ENCODE results near the gene N4BP2.
"Not testable (repeated sequence)": the region's sequence is repeated elsewhere in the genome, so short reads cannot be mapped to it uniquely, and the experiment has no call there.

The N4BP2 gene

DNA sequence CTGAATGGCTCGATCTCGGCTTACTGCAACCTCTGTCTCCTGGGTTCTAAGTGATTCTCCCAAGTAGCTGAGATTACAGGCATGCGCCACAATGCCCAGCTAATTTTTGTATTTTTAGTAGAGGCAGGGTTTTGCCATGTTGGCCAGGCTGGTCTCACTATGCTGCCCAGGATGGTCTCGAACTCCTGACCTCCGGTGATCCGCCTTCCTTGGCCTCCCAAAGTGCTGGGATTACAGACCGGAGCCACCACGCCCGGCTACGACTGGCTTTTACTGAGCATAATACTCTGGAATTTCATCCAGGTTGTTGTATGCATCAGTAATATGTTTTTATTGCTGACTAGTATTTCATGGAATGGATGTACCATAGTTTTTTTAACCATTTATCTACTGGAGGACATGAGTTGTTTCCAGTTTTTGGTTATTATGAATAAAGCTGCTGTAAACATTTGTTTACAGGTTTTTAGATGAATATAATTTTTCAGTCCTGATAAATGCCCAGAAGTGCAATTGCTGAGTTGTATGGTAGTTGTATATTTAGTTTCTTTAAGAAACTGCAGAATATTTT lies 31.2 kb downstream of the N4BP2 start:
- no peak for DNase-seq (ENCODE audit: low read depth)

DNA sequence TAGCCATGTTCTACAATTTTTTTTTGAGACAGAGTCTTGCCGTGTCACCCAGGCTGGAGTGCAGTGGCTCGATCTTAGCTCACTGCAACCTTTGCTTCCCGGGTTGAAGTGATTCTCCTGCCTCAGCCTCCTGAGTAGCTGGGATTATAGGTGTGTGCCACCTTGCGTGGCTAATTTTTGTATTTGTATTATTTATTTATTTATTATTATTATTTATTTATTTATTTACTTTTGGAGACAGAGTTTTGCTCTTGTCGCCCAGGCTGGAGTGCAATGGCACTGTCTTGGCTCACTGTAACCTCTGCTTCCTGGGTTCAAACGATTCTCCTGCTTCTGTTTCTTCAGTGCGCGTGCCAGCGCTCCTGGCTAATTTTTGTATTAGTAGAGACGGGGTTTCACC lies 36.8 kb downstream of the N4BP2 start:
- not testable (repeated sequence) for DNase-seq (ENCODE audit: low read depth)

GRCh38 chr4:40099010-40099409 lies 42.4 kb downstream of the N4BP2 start:
- no peak for DNase-seq (ENCODE audit: low read depth)

- DNase-seq (ENCODE audit: low read depth) = not testable (repeated sequence)
Measured at GRCh38 chr4:40107150-40107549, 50.5 kb downstream of the N4BP2 start.

- no peak for DNase-seq (ENCODE audit: low read depth)
Measured at GRCh38 chr4:40112027-40112792, 55.6 kb downstream of the N4BP2 start.

DNA sequence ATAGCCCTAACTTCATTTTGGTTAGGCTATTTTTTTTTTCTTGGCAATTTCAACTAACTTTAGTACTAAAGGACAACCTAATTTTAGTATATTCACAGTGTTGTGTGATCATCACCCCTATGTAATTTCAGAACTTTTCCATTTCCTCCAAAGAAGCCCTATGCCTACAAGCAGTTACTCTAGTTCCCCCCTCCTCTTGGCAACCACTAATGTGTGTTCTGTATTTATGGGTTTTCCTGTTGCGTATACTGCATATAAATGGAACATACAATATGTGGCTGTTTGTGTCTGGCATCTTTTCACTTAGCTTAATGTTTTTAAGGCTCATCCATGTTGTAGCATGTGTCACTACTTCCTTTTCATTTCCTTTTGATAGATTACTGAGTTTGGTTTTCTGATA lies 57.6 kb downstream of the N4BP2 start:
- no peak for DNase-seq (ENCODE audit: low read depth)

- DNase-seq (ENCODE audit: low read depth) = no peak
Measured at GRCh38 chr4:40118861-40119260, 62.2 kb downstream of the N4BP2 start.

DNA sequence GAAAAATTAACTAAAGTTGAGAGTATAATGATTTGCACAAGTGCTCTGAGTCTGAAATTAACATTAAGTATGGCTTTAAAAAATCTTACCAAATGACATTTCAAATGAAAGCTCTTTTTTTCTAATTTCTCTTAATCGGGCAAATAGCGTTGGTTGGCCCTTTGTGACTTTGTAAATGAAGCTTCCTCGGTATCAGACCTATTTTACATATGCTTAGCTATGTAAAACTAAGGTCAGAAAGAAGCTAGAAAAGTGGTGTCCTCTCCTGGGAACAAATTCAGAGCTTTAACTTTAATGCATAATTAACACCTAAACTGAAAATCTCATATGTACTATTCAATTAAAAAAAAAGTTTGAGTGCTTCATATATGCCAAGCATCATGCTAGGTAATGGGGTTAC lies 62.7 kb downstream of the N4BP2 start:
- no peak for DNase-seq (ENCODE audit: low read depth)

DNA sequence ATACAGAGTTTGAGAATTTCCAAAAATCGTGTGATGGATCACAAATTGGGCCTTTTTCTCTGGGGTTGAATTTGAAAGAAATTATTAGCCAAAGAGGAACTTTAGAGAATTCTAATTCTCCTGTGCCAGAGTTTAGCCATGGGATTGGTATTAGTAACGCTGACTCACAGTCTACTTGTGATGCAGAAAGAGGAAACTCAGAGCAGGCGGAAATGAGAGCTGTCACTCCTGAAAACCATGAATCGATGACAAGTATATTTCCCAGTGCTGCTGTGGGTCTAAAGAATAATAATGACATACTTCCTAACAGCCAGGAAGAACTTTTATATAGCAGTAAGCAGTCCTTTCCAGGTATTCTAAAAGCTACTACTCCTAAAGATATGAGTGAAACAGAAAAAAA lies 64.9 kb downstream of the N4BP2 start:
- DNase-seq (ENCODE audit: low read depth) = no peak

DNA sequence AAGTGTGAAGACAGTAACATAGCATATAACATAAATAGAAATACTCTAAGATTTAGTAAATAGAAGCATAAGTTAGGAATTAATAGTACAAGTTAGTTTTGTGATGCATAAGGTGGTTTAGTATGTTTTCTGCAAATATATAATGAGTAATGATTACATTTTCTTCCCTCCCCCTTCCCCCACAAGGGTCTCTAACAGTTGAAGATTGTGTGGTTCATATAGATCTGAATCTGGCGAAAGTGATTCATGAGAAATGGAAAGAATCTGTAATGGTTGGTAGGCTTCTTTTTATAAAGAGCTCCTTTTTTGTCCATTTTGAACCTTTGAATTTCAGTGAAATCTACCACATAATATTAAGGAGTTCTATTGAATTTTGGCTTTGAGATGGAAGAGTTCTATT lies 66.3 kb downstream of the N4BP2 start:
- no peak for DNase-seq (ENCODE audit: low read depth)

GRCh38 chr4:40124690-40125089 lies 68.0 kb downstream of the N4BP2 start:
- no peak for DNase-seq (ENCODE audit: low read depth)

- no peak for DNase-seq (ENCODE audit: low read depth)
Measured at GRCh38 chr4:40130401-40131036, 73.9 kb downstream of the N4BP2 start.

DNA sequence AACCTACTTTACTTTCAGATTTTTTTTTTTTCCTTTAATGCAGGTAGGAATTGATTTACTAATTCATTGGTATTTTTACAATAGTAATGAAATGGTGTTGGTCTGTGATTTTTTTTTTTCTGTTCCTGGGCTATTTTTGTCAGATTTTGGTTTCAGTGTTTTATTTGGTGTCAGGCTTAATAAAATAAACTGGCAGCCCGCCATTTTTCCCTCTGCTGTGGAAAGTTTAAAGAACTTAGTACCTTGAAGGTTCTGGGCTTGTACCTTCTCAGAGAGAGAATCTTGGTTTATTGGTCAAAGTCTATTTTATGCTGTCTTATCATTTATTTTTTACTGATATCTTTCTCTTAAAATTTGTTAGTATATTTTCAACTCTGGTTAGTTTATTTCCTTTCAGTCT lies 76.2 kb downstream of the N4BP2 start:
- DNase-seq (ENCODE audit: low read depth) = no peak

DNA sequence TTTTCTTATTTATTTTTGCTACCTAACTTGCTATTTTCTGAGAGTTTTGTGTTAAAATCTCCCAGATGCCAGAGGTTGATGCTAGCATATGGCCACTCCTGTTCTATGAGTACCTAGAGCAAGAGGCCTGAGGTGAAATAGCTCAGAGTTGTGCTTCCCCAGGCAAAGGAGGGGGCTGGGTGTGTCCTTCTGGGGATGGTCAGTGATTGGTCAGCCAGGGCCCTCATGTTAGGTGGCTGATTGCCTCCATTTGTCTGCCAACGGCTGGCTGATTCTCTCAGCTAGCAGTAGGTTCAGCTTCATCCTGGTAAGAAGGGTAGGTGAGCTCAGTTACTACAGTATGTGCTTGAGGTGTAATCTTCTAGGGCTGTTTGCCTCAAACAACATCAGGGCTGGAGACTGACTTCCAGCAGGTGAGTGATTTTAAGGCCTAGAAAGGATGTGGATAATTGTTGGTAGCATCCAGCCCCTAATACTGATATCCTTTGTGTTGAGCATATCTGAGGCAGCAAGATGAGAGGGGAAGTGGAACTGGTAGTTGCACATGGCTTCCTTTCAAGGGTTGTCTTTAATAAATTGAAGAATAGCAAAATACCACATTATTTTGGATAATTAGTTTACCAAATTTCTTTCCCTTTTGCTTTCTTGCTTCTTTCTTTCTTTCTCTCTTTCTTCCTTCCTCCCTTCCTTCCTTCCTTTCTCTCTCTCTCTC lies 77.7 kb downstream of the N4BP2 start:
- no peak for DNase-seq (ENCODE audit: low read depth)

- not testable (repeated sequence) for DNase-seq (ENCODE audit: low read depth)
Measured at GRCh38 chr4:40136202-40136601, 79.6 kb downstream of the N4BP2 start.

- DNase-seq (ENCODE audit: low read depth) = no peak
Measured at GRCh38 chr4:40140196-40140595, 83.5 kb downstream of the N4BP2 start.

GRCh38 chr4:40140597-40140996 lies 83.9 kb downstream of the N4BP2 start:
- not testable (repeated sequence) for DNase-seq (ENCODE audit: low read depth)

- DNase-seq (ENCODE audit: low read depth) = no peak
Measured at GRCh38 chr4:40143926-40144508, 87.4 kb downstream of the N4BP2 start.

- no peak for DNase-seq (ENCODE audit: low read depth)
Measured at GRCh38 chr4:40144716-40145115, 88.1 kb downstream of the N4BP2 start.

DNA sequence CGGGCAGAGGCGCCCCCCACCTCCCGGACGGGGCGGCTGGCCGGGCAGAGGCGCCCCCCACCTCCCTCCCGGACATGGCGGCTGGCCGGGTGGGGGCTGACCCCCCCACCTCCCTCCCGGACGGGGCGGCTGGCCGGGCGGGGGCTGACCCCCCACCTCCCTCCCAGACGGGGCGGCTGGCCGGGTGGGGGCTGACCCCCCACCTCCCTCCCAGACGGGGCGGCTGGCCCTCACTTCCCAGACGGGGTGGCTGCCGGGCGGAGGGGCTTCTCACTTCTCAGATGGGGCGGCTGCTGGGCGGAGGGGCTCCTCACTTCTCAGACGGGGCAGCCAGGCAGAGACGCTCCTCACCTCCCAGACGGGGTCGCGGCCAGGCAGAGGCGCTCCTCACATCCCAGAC lies 90.8 kb downstream of the N4BP2 start:
- not testable (repeated sequence) for DNase-seq (ENCODE audit: low read depth)

DNA sequence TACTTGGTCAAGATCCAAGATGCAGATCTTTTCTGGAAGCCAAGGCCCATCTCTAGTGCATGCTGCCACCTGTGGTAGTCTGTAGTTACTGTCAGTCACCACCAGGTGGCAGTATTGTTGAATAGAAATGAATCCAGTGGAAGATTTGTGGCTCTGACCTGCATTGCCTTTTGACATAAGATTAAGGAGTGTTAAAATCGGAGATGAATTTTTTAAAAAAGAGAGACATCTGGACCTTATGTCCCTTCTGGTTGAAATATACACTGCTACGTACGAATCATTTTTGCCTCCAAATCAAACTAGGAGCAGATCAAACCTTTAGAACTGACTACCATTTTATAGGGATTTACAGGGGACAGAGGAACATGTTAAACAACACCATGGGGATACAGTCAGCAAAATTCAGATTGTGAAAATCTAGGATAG lies 93.3 kb downstream of the N4BP2 start:
- DNase-seq (ENCODE audit: low read depth) = peak; percentile 54

DNA sequence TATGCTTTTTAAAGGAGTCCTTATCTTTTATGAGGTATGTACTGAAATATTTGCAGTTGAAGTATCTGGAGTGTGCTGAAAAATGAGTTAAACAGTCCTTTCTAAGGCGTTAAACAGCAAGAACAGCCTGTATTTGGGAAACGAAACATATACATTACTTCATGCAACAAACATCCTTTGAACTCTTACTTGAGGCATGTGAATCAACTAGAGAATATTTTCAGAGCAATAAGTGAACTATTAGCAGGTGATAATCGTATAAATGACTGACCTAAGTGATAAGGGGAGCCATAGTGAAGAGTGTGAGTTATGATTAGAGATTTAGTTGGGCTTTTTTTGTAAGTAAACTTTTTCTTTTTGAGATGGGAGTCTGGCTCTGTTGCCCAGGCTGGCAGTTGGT lies 94.3 kb downstream of the N4BP2 start:
- DNase-seq (ENCODE audit: low read depth) = no peak

Data from stimulated activated CD8-positive, alpha-beta memory T cell treated with anti-CD3 and anti-CD28 coated beads, Interleukin-15, amount 100 ng/mL, for 1 hour (primary cell).